ENCODE measurements around the gene MBD1. TPM values are rescaled to one million over a fixed set of nuclear protein-coding genes. Genes with fewer than 3 reads are reported as not detected.

Gene MBD1
- total and polyA plus RNA-seq, 4 donors = 13.9 to 45.8 (median 26.8) TPM

DNA sequence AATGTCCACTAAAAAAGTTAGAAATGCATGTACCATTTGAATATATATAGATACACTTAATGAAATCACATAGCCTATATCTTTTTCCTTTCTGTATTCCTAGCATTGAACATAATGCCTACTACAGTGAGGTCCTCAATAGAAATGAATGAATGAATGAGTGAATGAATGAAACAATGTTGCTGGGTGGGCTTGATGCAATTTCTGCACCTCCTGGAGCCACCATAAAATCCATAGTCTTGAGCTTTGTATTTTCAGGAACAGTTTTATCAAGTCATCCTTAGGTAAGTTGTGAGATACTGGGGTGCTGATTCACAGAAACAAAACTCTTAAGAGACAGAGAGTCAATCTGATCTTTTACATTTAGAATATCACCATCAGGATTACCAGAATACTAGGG lies 18.3 kb downstream of the MBD1 start:
- H3K36me3 ChIP-seq (ENCODE audit: control insufficient read depth in 4 of 4, insufficient read depth in 3 of 4, low read depth in 1 of 4, low read length in 3 of 4) = no peaks in the 10 kb centered on the region
- H3K9ac ChIP-seq (ENCODE audit: low read depth in 1 of 2, low read length in 2 of 2) = no peak overlapping the region
- H3K27ac ChIP-seq (ENCODE audit: low read depth in 1 of 2, low read length in 2 of 2) = no peak overlapping the region
- H3K27me3 ChIP-seq (ENCODE audit: control insufficient read depth in 4 of 4, insufficient read depth in 4 of 4, low read length in 3 of 4) = no peaks in the 10 kb centered on the region
- no peak for DNase-seq (ENCODE audit: low spot score)
- H3K4me1 ChIP-seq (ENCODE audit: control insufficient read depth in 4 of 4, insufficient read depth in 4 of 4, low read length in 3 of 4) = peaks cover 0 to 11% (median 9%) of the 10 kb centered on the region in 4 donors
- TF ChIP-seq HNF4G (IDR thresholded peaks at IDR 0.05) (no peak), RAD21 (IDR thresholded peaks at IDR 0.05) (no peak), FOXA2 (IDR thresholded peaks at IDR 0.05) (no peak), EGR1 (IDR thresholded peaks at IDR 0.05; ENCODE audit: low read depth in 2 of 2) (no peak), FOXA1 (IDR thresholded peaks at IDR 0.05) (no peak), SP1 (IDR thresholded peaks at IDR 0.05) (no peak), YY1 (IDR thresholded peaks at IDR 0.05) (no peak), HNF4A (conservative IDR thresholded peaks at IDR 0.05) (no peak), TAF1 (conservative IDR thresholded peaks at IDR 0.05) (no peak), NR2F2 (IDR thresholded peaks at IDR 0.05) (no peak), GABPA (IDR thresholded peaks at IDR 0.05 in 1 of 2, conservative IDR thresholded peaks at IDR 0.05 in 1 of 2) (no peak), JUND (IDR thresholded peaks at IDR 0.05) (no peak), CTCF (IDR thresholded peaks at IDR 0.05; ENCODE audit: low read depth, low read length, missing input control) (no peak), ATF3 (IDR thresholded peaks at IDR 0.05) (no peak), ZBTB33 (IDR thresholded peaks at IDR 0.05) (no peak), RXRA (IDR thresholded peaks at IDR 0.05) (no peak), MAX (IDR thresholded peaks at IDR 0.05) (no peak)
- TF ChIP-seq, protein P1, sequence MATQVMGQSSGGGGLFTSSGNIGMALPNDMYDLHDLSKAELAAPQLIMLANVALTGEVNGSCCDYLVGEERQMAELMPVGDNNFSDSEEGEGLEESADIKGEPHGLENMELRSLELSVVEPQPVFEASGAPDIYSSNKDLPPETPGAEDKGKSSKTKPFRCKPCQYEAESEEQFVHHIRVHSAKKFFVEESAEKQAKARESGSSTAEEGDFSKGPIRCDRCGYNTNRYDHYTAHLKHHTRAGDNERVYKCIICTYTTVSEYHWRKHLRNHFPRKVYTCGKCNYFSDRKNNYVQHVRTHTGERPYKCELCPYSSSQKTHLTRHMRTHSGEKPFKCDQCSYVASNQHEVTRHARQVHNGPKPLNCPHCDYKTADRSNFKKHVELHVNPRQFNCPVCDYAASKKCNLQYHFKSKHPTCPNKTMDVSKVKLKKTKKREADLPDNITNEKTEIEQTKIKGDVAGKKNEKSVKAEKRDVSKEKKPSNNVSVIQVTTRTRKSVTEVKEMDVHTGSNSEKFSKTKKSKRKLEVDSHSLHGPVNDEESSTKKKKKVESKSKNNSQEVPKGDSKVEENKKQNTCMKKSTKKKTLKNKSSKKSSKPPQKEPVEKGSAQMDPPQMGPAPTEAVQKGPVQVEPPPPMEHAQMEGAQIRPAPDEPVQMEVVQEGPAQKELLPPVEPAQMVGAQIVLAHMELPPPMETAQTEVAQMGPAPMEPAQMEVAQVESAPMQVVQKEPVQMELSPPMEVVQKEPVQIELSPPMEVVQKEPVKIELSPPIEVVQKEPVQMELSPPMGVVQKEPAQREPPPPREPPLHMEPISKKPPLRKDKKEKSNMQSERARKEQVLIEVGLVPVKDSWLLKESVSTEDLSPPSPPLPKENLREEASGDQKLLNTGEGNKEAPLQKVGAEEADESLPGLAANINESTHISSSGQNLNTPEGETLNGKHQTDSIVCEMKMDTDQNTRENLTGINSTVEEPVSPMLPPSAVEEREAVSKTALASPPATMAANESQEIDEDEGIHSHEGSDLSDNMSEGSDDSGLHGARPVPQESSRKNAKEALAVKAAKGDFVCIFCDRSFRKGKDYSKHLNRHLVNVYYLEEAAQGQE (IDR thresholded peaks at IDR 0.05) = no peak
- H3K9me3 ChIP-seq (ENCODE audit: control insufficient read depth in 4 of 4, low read length in 3 of 4) = no peaks in the 10 kb centered on the region
- no peak overlapping the region for H3K4me3 ChIP-seq (ENCODE audit: low read depth in 1 of 3, low read length in 3 of 3)

Data from liver (tissue), 9 donors.